HS-5 (cell line): ENCODE data around the gene KCNQ4.

Source experiments
- DNase-seq: peaks from one replicate; pipeline ENCODE4 v3.0.0-alpha.2; 2012; ENCODE audit warnings: low read depth

The KCNQ4 gene

GRCh38 chr1:40795811-40796586 is 12.4 kb downstream of the KCNQ4 start:
- no peak for DNase-seq

GRCh38 chr1:40796939-40797667 is 13.5 kb downstream of the KCNQ4 start:
- DNase-seq, result no peak

GRCh38 chr1:40797668-40798010 is 14.1 kb downstream of the KCNQ4 start:
- DNase-seq, result no peak

GRCh38 chr1:40798366-40799281 is 15.0 kb downstream of the KCNQ4 start:
- DNase-seq, result no peak

GRCh38 chr1:40799351-40799867 is 15.8 kb downstream of the KCNQ4 start:
- DNase-seq, result no peak

GRCh38 chr1:40801742-40802077 is 18.1 kb downstream of the KCNQ4 start:
- DNase-seq, result no peak

- no peak for DNase-seq
Observed at GRCh38 chr1:40802078-40802741, 18.6 kb downstream of the KCNQ4 start.

GRCh38 chr1:40802742-40803113 is 19.1 kb downstream of the KCNQ4 start:
- no peak for DNase-seq

- DNase-seq, result no peak
Observed at GRCh38 chr1:40803447-40803846, 19.9 kb downstream of the KCNQ4 start.

GRCh38 chr1:40803902-40804301 is 20.3 kb downstream of the KCNQ4 start:
- no peak for DNase-seq

- DNase-seq, result no peak
Observed at GRCh38 chr1:40806240-40806639, 22.7 kb downstream of the KCNQ4 start.

GRCh38 chr1:40806731-40807695 is 23.4 kb downstream of the KCNQ4 start:
- DNase-seq, result no peak

- no peak for DNase-seq
Observed at GRCh38 chr1:40808002-40808401, 24.4 kb downstream of the KCNQ4 start.

GRCh38 chr1:40808444-40808843 is 24.9 kb downstream of the KCNQ4 start:
- DNase-seq, result no peak

GRCh38 chr1:40808909-40809308 is 25.3 kb downstream of the KCNQ4 start:
- DNase-seq, result no peak

GRCh38 chr1:40810927-40811326 is 27.3 kb downstream of the KCNQ4 start:
- no peak for DNase-seq

GRCh38 chr1:40815420-40815819 is 31.8 kb downstream of the KCNQ4 start:
- no peak for DNase-seq

- no peak for DNase-seq
Observed at GRCh38 chr1:40817791-40818263, 34.2 kb downstream of the KCNQ4 start.

- no peak for DNase-seq
Observed at GRCh38 chr1:40818264-40818961, 34.8 kb downstream of the KCNQ4 start.

GRCh38 chr1:40819101-40819500 is 35.5 kb downstream of the KCNQ4 start:
- no peak for DNase-seq
